Muscle of leg (tissue), 11 donors: Measurements from ENCODE around the gene ITIH1. TPM values are rescaled to one million over a fixed set of nuclear protein-coding genes. Genes with fewer than 3 reads are reported as not detected.

ENCODE experiments used
- DNase-seq: peaks from one replicate; pipeline ENCODE4 v3.0.0; 2013
- H3K27ac ChIP-seq: one replicate; pipeline ENCODE4 v1.5.1; 2013; ENCODE audit warnings: mild to moderate bottlenecking, low read length, control low read depth
- H3K27me3 ChIP-seq: one replicate; pipeline ENCODE4 v1.6.1; 2013; ENCODE audit warnings: low read length; ENCODE audit not compliant: control insufficient read depth, insufficient read depth
- H3K36me3 ChIP-seq: one replicate; pipeline ENCODE4 v1.6.1; 2013; ENCODE audit warnings: low read length; ENCODE audit not compliant: control insufficient read depth, insufficient read depth
- H3K4me1 ChIP-seq: one replicate; pipeline ENCODE4 v1.6.1; 2013; ENCODE audit warnings: low read length; ENCODE audit not compliant: control insufficient read depth, insufficient read depth
- H3K4me3 ChIP-seq: one replicate; pipeline ENCODE4 v1.5.1; 2013; ENCODE audit warnings: low read length, control low read depth
- H3K9me3 ChIP-seq: replicated peaks from 2 replicates; pipeline ENCODE4 v1.6.1; 2013; ENCODE audit warnings: low read depth, low read length; ENCODE audit not compliant: control insufficient read depth
- WGBS: methylation state at CpG from one replicate; pipeline ENCODE4 v1.1.5; 2013; ENCODE audit warnings: missing lambda C conversion rate; ENCODE audit not compliant: insufficient coverage; 5-methylcytosine and 5-hydroxymethylcytosine counted together
- polyA plus RNA-seq, 8 donors: library from polyadenylated mRNA; unstranded; fragments of 120-200 nt; gene quantifications; one replicate each; pipeline versions ENCODE4 v1.2.1 to v1.2.3, GENCODE V29; 2013; ENCODE audit warnings: inconsistent platforms in 1 of 8, low replicate concordance in 1 of 8; ENCODE audit not compliant: insufficient read length in 8 of 8, insufficient read depth in 1 of 8
- total RNA-seq: library from RNA; stranded (reverse); fragments of 120-200 nt; gene quantifications from one replicate; pipeline ENCODE4 v1.2.4, GENCODE V29; 2013

ITIH1 gene
- total and polyA plus RNA-seq, 9 donors = 0.22 to 3.3 (median 1.5) TPM; not detected in 6

GRCh38 chr3:52752045-52752660, 25.2 kb upstream of the ITIH1 start:
- DNase-seq = peak; percentile 35
- H3K4me1 ChIP-seq = no peaks in the 10 kb centered on the region
- no peak overlapping the region for H3K4me3 ChIP-seq
- no peak overlapping the region for H3K27ac ChIP-seq
- peaks cover 31% of the 10 kb centered on the region for H3K36me3 ChIP-seq
- WGBS = 92% methylated on average over 2 of the region's 3 CpGs
- no peaks in the 10 kb centered on the region for H3K27me3 ChIP-seq
- no peaks in the 10 kb centered on the region for H3K9me3 ChIP-seq

DNA sequence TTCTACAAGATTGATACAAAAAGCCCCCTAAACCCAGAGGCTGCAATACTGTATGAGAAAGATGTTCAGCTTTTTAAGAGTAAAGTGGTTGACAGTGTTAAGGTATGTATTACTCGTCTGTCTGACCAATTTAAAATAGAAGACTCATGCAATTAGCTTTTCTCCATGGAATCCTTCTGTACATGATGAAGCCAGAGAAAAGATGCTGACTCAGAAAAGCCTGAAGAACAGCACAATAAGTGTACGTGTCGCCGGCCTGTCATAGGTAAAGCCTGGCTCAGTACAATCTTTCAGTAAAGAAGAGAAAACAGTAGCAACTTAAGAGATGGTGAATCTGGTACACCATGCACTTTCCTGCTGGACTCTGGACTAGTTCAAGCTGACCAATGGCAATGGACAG, 23.0 kb upstream of the ITIH1 start:
- H3K4me1 ChIP-seq = no peaks in the 10 kb centered on the region
- no peak overlapping the region for H3K27ac ChIP-seq
- WGBS = 93% methylated on average over 3 of the region's 4 CpGs
- H3K9me3 ChIP-seq = no peaks in the 10 kb centered on the region
- DNase-seq = no peak
- H3K27me3 ChIP-seq = no peaks in the 10 kb centered on the region
- H3K4me3 ChIP-seq = no peak overlapping the region
- peaks cover 27% of the 10 kb centered on the region for H3K36me3 ChIP-seq

DNA sequence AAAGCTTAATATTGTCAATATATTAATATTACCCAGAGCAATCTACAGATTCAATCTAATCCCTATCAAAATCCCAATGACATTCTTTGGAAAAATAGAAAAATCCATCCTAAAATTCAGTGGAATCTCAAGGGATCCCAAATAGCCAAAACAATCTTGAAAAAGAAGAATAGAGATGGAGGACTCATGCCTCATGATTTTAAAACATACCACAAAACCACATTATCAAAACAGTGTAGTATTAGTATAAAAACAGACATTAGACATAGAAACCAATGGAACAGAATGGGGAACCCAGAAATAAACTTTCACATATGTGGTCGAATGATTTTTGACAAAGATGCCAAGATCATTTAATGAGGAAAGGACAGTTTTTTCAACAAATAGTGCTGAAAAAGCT, 21.3 kb upstream of the ITIH1 start:
- peaks cover 17% of the 10 kb centered on the region for H3K36me3 ChIP-seq
- no peak overlapping the region for H3K27ac ChIP-seq
- H3K9me3 ChIP-seq = no peaks in the 10 kb centered on the region
- H3K27me3 ChIP-seq = no peaks in the 10 kb centered on the region
- no peak for DNase-seq
- H3K4me1 ChIP-seq = no peaks in the 10 kb centered on the region
- no peak overlapping the region for H3K4me3 ChIP-seq
- WGBS = no CpG with 5 or more reads among the region's 1 CpG

DNA sequence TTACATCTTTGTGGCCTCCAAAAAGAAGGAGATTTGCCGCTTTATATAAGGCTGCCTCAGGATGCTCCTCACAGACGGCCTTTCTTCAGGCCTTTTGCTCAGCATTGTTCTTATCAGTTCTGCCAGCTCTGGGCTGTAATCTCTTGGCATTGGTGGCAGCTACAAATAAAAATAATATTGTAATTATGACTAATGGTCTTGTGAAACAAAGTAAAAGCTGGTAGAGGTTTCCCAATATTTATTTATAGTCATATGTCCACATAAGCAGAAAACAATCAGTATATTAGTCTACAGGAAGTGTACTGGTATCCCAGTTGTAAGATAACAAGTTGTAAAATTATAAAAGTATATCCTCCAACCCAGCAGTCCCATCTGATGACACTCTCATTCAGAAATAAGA, 13.9 kb upstream of the ITIH1 start:
- Histone ChIP-seq H3K4me3 (no peak overlapping the region), H3K27me3 (no peaks in the 10 kb centered on the region), H3K36me3 (peaks cover 28% of the 10 kb centered on the region), H3K27ac (no peak overlapping the region), H3K4me1 (no peaks in the 10 kb centered on the region), H3K9me3 (no peaks in the 10 kb centered on the region)
- DNase-seq = no peak
- no CpG with 5 or more reads among the region's 2 CpGs for WGBS

- 20% methylated on average over 9 of the region's 13 CpGs for WGBS
- H3K27me3 ChIP-seq = no peaks in the 10 kb centered on the region
- DNase-seq = no peak
- no peaks in the 10 kb centered on the region for H3K9me3 ChIP-seq
- no peak overlapping the region for H3K27ac ChIP-seq
- H3K4me1 ChIP-seq = peaks cover 8% of the 10 kb centered on the region
- H3K4me3 ChIP-seq = peak overlapping the region; percentile 76
- H3K36me3 ChIP-seq = peaks cover 9% of the 10 kb centered on the region
Observed at GRCh38 chr3:52769786-52770455, 7.5 kb upstream of the ITIH1 start.

DNA sequence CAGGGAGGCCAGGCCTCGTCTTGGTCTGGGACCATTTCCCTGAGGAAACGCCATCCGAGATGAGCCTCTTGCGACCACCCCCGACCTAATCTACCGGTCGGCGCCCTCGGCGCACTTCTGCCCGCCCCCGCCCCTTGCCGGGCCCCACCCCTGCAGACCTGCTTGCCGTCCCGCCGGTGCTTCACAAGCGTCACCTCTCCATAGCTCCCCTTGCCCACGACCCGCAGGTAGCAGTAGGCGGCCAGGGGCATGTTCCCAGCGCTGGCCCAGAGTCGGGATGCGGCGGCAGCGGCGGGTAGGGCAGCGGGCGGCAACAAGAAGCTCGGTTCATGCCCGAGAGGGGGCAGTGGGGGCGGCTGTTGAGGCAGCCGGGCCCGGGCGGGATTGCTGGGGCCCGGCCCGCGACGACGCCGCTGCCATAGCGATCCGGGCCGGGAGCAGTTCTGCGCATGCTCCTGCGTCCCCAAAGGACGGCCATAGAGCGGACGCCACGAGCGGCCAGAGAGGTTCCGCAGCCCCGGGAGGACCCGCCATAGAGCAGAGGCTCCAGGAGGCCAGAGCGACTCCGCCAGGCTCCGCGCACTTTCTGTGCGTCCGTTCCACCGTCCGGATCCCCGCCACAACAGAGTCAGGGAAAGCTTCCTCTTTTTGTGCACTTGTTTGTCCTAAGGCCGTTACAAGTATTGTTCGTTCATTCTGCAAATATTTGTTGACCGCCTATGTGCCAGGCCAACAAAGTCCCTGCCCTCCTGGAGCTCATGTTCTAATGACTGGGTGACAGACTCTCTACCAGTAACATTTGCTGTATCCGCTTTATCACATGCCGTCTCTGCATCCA, 6.7 kb upstream of the ITIH1 start, which contains the start of gene NEK4:
Gene NEK4, minus strand, starts transcription at position 445 of the 838 bp plus-strand sequence. Its CDS starts 194 bp downstream, at position 251.
- under 1% methylated on average over 67 of the region's 67 CpGs for WGBS
- no peaks in the 10 kb centered on the region for H3K9me3 ChIP-seq
- H3K36me3 ChIP-seq = peaks cover 7% of the 10 kb centered on the region
- H3K4me1 ChIP-seq = peaks cover 8% of the 10 kb centered on the region
- H3K27me3 ChIP-seq = no peaks in the 10 kb centered on the region
- H3K27ac ChIP-seq = peak within 1 kb of the TSS; percentile 69
- peak; percentile 96 for DNase-seq
- peak within 1 kb of the TSS; percentile 76 for H3K4me3 ChIP-seq

- Histone ChIP-seq H3K4me3 (peak overlapping the region; percentile 76), H3K27me3 (no peaks in the 10 kb centered on the region), H3K27ac (peak overlapping the region; percentile 69), H3K36me3 (peaks cover 2% of the 10 kb centered on the region), H3K4me1 (peaks cover 8% of the 10 kb centered on the region), H3K9me3 (no peaks in the 10 kb centered on the region)
- DNase-seq = peak; percentile 17
- WGBS = 37% methylated on average over 3 of the region's 5 CpGs
Observed at GRCh38 chr3:52771334-52771681, 6.1 kb upstream of the ITIH1 start.

GRCh38 chr3:52771702-52772101, 5.7 kb upstream of the ITIH1 start:
- Histone ChIP-seq H3K36me3 (peaks cover 2% of the 10 kb centered on the region), H3K27ac (no peak overlapping the region)
- DNase-seq = no peak

GRCh38 chr3:52773361-52774065, 3.9 kb upstream of the ITIH1 start:
- 96% methylated on average over 4 of the region's 13 CpGs for WGBS
- H3K4me3 ChIP-seq = no peak overlapping the region
- H3K4me1 ChIP-seq = peaks cover 8% of the 10 kb centered on the region
- H3K27me3 ChIP-seq = no peaks in the 10 kb centered on the region
- H3K9me3 ChIP-seq = no peaks in the 10 kb centered on the region
- H3K36me3 ChIP-seq = no peaks in the 10 kb centered on the region
- no peak overlapping the region for H3K27ac ChIP-seq
- DNase-seq = no peak

More at GRCh38 chr3:52771702-52772101, 5.7 kb upstream of the ITIH1 start:
- WGBS = 90% methylated on average over 4 of the region's 10 CpGs
- no peaks in the 10 kb centered on the region for H3K9me3 ChIP-seq
- H3K4me3 ChIP-seq = no peak overlapping the region
- H3K4me1 ChIP-seq = peaks cover 8% of the 10 kb centered on the region
- H3K27me3 ChIP-seq = no peaks in the 10 kb centered on the region
